ENCODE measurements around the gene ZNF469.

GRCh38 chr16:88355389-88356123 lies 27.2 kb upstream of the ZNF469 start:
- TF ChIP-seq, protein P1, sequence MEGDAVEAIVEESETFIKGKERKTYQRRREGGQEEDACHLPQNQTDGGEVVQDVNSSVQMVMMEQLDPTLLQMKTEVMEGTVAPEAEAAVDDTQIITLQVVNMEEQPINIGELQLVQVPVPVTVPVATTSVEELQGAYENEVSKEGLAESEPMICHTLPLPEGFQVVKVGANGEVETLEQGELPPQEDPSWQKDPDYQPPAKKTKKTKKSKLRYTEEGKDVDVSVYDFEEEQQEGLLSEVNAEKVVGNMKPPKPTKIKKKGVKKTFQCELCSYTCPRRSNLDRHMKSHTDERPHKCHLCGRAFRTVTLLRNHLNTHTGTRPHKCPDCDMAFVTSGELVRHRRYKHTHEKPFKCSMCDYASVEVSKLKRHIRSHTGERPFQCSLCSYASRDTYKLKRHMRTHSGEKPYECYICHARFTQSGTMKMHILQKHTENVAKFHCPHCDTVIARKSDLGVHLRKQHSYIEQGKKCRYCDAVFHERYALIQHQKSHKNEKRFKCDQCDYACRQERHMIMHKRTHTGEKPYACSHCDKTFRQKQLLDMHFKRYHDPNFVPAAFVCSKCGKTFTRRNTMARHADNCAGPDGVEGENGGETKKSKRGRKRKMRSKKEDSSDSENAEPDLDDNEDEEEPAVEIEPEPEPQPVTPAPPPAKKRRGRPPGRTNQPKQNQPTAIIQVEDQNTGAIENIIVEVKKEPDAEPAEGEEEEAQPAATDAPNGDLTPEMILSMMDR (conservative IDR thresholded peaks at IDR 0.05 in 1 of 2, IDR thresholded peaks at IDR 0.05 in 1 of 2; ENCODE audit: extremely low read depth in 1 of 2, insufficient read depth in 1 of 2, low read depth in 1 of 2, low read length in 2 of 2): no peak
- TF ChIP-seq EZH2 (IDR thresholded peaks at IDR 0.05; ENCODE audit: borderline replicate concordance, low read length): no peak

Data from mammary epithelial cell (primary cell).